GM12892 (cell line): ENCODE measurements around the gene TRIML2. TPM values are rescaled to one million over a fixed set of nuclear protein-coding genes. Genes with fewer than 3 reads are reported as not detected.

ENCODE experiments used
- DNase-seq: peaks from one replicate; pipeline ENCODE4 v3.0.0; 2011; ENCODE audit not compliant: insufficient read length
- FAIRE-seq: peaks from 2 replicates; lab custom pipeline; 2011; peaks lifted over from hg19 to GRCh38; lab: Jason Lieb, UNC
- POLR2A ChIP-seq: IDR thresholded peaks from 2 replicates; pipeline ENCODE4 v1.6.1; 2011; ENCODE audit warnings: low read depth, low read length, control low read depth
- POLR2AphosphoS5 ChIP-seq: IDR thresholded peaks from 2 replicates; pipeline ENCODE4 v1.6.1; 2011; ENCODE audit warnings: low read depth, low read length, control low read depth
- TAF1 ChIP-seq: IDR thresholded peaks from 2 replicates; pipeline ENCODE4 v1.6.1; 2011; ENCODE audit warnings: low read depth, mild to moderate bottlenecking, control low read depth, low read length, borderline replicate concordance
- polyA plus RNA-seq: library from polyadenylated mRNA; unstranded; fragments of >200 nt; gene quantifications from one replicate; pipeline ENCODE4 v1.2.1, GENCODE V29; 2012; ENCODE audit warnings: missing spikeins, inconsistent platforms; ENCODE audit not compliant: missing spikeins

The TRIML2 gene, protein sequence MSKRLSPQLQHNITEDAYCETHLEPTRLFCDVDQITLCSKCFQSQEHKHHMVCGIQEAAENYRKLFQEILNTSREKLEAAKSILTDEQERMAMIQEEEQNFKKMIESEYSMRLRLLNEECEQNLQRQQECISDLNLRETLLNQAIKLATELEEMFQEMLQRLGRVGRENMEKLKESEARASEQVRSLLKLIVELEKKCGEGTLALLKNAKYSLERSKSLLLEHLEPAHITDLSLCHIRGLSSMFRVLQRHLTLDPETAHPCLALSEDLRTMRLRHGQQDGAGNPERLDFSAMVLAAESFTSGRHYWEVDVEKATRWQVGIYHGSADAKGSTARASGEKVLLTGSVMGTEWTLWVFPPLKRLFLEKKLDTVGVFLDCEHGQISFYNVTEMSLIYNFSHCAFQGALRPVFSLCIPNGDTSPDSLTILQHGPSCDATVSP
- not detected for polyA plus RNA-seq

DNA sequence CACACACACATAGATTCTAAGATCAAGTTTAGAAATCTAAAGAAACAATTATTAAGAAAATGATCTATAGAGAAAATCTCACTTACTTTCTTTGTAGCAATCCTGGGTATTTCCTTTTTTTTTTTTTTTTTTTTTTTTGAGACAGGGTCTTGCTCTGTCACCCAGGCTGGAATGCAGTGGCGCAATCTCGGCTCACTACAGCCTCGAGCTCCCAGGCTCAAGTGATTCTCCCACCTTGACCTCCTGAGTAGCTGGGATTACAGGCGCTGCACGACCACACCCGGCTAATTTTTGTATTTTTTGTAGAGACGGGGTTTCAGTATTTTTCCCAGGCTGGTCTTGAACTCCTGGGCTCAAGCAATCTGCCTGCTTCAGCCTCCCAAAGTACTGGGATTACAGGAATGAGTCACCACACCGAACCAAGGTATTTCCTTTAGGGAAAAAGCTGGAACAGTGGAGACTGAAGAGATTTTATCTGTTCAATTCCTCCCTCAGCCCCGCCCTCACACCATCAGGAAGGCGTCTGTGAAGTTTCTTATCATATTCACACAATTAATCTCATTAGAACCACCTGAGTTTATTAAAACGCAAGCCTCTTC is at the start of gene TRIML2:
TRIML2 (minus strand) TSS at position 447 of the 599 bp plus-strand sequence. CDS start 4,235 bp downstream, outside the sequence.
- no peak for FAIRE-seq
- no peak for TF ChIP-seq POLR2AphosphoS5
- DNase-seq: no peak

DNA sequence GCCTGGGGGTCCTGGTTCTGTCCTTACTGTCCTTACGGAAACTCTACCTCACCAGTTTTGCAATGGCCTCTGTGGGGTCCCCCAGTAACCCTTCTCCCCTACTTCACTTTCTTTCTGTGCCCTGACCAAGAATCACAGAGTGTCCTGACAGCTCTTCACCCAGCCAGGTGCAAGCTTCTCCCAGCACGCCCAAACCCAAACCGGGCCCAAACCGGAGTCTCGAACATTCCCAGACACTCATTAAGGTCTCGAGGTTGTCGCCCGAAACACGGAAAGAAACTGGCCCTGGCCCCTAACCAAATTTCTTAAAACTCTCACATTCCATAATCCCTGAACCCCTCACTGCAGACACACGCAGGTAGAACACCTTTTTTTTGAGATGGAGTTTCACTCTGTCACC is 48.9 kb upstream of the TRIML2 start:
- TF ChIP-seq TAF1 (no peak), POLR2A (no peak), POLR2AphosphoS5 (no peak)
- FAIRE-seq: no peak

DNA sequence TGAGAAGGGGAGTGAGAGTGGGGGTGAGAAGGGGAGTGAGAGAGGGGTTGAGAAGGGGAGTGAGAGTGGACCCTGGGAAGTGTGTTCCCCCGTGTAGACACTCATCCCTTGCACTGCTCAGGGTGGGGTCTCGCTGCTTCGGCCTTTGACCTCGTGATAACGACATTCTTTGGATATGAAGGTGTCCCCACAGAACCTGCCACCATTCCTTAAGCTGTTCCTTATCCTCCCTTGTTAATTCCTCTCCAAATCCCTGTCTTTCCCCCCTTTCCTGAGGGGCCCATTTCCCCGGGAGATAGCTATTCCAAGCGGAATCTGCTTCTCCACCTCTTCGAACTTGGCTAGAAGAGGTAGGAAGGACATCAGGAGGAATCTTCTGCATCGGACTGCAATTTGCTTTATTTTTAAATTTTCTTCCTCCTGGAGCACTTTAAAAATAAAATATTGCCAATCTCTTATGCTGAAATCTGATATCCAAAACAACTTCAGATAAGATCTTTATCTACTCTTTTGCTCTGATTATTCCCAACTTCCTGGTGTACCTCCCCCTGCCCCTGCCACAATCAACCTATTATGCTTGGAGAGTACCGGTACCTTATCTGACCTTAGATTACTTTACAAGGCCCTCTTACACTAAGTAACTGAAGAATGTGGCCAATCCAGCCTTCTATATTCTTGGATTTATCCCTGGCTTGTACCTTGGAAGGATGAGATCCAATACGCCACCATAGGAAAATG is 45.4 kb upstream of the TRIML2 start:
- no peak for FAIRE-seq
- DNase-seq: no peak
- TF ChIP-seq TAF1: no peak
- no peak for TF ChIP-seq POLR2A
- no peak for TF ChIP-seq POLR2AphosphoS5

More for the DNA sequence above, 48.9 kb upstream of the TRIML2 start:
- no peak for DNase-seq

DNA sequence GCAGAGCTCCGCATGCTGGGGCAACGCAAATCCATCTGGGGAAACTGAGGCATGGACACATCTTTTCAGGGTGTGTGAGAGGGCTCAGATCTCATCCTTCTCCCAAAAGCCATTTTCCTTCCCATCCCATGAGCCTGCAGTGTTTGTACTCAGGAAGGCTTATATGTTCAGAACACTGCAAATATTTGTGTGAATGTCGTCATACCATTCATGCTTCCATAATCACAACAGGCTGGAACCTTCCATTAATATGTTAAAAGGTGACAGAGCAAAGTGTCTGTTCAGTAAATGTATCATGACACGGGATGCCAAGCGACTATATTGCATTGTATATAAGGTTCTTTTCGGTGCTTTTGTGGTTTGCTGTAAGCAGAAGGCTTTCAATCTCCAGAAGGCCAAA is 38.4 kb upstream of the TRIML2 start:
- TF ChIP-seq POLR2AphosphoS5: no peak
- TF ChIP-seq TAF1: no peak
- TF ChIP-seq POLR2A: no peak
- DNase-seq: no peak
- FAIRE-seq: no peak

DNA sequence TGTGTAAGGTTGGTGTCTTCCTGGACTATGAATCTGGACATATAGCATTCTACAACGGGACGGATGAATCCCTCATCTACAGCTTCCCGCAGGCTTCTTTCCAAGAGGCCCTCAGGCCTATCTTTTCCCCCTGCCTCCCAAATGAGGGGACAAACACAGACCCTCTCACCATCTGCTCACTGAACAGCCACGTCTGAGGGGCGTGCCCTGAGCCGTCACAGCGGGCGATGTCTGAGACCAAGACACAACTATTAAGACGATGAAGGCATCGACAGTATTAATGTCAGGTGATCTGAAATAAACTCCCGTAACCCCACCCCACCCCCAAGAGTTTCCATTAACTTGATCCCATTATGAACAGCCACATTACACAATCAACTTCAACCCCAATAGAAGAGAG is 37.8 kb upstream of the TRIML2 start:
- TF ChIP-seq TAF1: no peak
- TF ChIP-seq POLR2A: no peak
- FAIRE-seq (no peak), DNase-seq (no peak)

DNA sequence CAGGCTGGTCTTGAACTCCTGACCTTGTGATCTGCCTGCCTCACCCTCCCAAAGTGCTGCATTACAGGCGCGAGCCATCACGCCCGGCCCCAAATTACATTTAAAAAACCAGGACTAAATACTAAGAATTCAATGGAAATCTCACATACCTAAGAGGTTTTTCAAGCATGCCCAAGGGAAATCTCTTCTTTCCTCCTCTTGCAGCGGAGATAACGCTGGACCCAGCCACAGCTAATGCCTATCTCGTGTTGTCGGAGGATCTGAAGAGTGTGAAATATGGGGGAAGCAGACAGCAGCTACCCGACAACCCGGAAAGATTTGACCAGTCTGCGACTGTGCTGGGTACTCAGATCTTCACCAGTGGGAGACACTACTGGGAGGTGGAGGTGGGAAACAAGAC is 37.2 kb upstream of the TRIML2 start:
- FAIRE-seq (no peak), DNase-seq (no peak)
- TF ChIP-seq POLR2AphosphoS5 (no peak), TAF1 (no peak), POLR2A (no peak)

DNA sequence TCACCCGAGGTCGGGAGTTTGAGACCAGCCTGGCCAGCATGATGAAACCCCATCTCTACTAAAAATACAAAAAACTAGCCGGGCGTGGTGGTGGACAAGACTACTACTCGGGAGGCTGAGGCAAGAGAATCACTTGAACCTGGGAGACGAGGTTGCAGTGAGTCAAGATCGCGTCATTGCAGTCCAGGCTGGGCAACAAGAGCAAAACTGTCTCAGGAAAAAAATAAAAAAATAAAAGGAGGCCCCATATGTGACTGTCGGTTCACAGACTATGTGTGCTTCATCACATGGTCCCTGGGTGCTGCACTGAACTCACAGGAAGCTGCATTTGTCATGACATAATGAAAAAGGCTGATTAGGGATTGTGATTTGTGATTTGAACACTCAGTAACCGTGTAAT is 36.2 kb upstream of the TRIML2 start:
- TF ChIP-seq TAF1 (no peak), POLR2A (no peak), POLR2AphosphoS5 (no peak)
- DNase-seq (no peak), FAIRE-seq (no peak)

DNA sequence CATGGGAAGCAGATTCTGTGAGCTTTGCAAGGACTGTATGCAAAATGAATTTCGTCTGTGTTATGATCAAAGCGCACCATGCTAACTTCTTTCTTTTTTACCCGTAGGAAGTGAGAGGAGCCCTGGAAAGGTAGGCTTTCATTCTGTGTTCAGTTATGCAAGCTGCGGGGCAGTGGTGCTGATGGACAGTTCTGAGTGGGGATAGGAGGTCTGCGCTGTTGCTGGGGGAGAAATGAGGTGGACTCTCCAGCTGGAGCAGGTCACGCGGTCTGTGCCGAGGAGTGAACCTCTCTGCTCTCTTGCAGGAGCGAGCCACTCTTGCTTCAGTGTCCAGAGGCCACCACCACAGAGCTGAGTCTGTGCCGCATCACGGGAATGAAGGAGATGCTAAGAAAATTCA is 34.3 kb upstream of the TRIML2 start:
- TF ChIP-seq POLR2A: no peak
- TF ChIP-seq POLR2AphosphoS5: no peak
- TF ChIP-seq TAF1: no peak
- DNase-seq (no peak), FAIRE-seq (no peak)

DNA sequence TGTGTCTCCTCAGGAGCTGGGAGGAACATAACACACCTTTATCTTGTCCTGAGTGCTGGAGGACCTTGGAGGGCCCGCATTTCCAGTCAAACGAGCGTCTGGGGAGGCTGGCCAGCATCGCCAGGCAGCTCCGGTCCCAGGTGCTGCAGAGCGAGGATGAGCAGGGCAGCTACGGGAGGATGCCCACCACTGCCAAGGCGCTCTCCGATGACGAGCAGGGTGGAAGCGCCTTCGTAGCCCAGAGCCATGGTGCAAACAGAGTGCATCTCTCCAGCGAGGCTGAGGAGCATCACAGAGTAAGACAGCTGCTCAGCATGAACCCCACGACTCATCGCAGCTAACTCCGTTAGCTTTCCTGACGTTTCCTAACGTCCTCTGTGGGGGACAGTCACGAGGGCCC is 30.3 kb upstream of the TRIML2 start:
- FAIRE-seq: no peak
- no peak for DNase-seq
- TF ChIP-seq TAF1 (no peak), POLR2AphosphoS5 (no peak), POLR2A (no peak)

DNA sequence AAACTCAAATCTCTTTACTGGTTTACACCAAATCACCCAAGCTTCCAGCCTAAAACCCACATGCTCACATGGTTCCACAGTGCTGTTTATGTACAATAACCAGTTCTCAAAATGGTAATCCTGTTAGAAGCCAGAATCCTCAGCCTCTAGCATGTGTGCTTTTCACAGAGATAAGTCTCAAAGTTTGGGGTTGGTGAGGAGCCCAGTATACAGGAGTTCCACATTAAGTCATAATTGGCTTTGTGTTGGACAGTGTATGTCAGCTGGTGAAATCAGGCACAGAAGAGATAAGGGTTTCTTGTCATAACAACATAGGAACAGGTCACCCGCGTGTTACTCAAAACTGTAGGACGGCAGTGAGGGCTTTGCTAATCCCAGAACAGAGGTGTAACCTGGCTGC is 29.7 kb upstream of the TRIML2 start, which contains the start of gene TRIML1:
TRIML1 (plus strand) TSS at position 301 of the 400 bp plus-strand sequence. CDS start 118 bp downstream, outside the sequence.
- FAIRE-seq (no peak), DNase-seq (no peak)
- no peak for TF ChIP-seq POLR2AphosphoS5
- TF ChIP-seq POLR2A: no peak
- TF ChIP-seq TAF1: no peak

DNA sequence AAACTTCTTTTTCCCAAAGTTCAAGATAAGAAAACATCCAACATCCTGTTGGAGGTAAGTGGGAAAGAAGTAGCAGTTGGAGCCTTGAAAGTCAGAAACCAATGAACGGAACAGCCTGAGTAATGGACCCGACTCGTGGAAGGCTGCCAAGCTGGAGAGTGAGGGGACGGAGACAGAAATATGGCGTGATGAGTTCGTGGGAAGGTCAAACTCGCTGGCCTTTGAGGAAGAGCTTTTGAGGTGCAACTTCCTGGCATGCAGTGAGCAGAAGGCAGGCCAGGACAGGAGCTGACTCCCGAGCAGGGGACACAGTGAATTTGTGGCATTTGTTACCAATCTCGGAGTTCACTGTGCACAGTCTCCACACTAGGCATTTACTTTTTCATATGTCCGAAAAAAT is 28.8 kb upstream of the TRIML2 start:
- no peak for FAIRE-seq
- TF ChIP-seq TAF1 (no peak), POLR2AphosphoS5 (no peak), POLR2A (no peak)
- DNase-seq: no peak
